EH (cell line): ENCODE data around the gene C19orf73.

Source experiments
- DNase-seq: peaks from one replicate; pipeline ENCODE4 v3.0.0-alpha.2; 2015; ENCODE audit warnings: low read depth

Gene C19orf73

DNA sequence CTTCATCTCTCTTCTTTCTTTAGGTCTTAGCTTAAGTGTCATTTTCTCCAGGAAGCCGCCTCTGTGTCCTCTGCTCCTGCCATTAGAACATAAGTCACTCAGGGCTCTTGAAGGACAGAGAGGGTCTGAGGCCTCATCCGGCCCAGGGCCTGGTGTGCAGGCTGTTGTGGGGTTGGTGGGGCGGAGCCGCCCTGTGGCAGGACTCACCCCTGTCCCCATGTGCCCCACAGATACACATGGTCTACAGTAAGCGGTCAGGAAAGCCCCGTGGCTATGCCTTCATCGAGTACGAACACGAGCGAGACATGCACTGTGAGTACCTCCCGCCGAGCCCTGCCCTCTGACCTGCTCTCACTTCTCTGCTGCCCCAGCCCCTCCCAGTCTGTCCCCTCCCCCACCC is 17.8 kb downstream of the C19orf73 start:
- DNase-seq: no peak

DNA sequence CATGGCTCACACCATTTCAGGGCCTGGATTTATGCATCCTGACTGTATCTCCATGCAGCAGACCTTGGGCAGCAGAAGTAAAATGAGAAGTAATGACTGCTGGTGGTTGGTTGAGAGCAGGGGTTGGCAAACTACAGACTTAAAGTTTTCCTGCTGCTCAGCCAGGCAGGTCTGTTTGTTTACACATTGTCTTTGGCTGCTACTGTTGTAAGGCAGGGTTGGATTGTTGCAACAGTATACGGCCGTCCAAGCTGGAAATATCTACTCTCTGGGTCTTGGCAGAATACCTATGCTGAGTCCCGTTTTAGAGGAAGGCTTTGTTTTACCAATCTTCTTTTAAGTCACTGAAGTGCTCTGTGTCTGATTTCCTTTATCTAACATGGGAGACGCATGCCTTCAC is 20.1 kb downstream of the C19orf73 start:
- no peak for DNase-seq

DNA sequence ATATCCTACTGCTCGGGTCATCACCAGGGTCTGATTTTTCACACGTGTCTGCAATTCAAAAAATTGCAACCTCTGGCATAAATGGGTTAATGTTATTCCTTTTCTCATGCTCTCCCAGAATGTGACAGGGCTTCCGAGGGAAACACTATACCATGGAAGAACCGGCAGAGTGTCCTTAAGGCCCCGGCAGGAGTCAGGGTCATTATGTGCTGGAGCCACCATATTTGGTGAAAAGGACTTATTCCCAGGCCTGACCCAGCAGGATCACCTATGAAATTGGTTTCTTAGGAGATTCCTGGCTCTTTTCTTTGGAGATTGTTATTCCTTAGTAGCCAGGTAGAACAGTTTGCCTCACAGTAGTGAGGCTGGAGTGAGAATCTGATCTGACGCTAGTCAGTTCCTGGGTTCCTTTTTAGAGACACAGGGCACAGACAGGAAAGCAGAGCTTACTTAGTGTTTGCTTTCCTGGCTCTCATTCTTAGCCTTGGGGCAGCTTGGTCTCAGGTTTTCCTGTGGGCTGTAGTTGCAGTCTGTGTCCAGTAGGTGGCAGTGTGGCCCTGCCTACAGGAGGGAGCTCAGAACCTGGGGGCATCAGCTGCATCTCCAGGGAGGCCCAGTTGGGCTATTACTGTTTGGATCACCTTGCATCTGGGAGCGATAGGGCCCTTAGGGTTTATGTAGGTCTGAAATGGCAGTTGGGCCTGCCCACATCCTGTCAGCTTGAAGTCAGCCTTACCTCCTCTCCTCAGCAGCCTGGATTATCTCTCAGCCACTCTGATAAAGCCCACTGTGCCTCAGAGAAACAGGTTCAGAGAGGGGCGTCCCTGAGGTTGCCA is 21.3 kb downstream of the C19orf73 start:
- peak; percentile 83 for DNase-seq

DNA sequence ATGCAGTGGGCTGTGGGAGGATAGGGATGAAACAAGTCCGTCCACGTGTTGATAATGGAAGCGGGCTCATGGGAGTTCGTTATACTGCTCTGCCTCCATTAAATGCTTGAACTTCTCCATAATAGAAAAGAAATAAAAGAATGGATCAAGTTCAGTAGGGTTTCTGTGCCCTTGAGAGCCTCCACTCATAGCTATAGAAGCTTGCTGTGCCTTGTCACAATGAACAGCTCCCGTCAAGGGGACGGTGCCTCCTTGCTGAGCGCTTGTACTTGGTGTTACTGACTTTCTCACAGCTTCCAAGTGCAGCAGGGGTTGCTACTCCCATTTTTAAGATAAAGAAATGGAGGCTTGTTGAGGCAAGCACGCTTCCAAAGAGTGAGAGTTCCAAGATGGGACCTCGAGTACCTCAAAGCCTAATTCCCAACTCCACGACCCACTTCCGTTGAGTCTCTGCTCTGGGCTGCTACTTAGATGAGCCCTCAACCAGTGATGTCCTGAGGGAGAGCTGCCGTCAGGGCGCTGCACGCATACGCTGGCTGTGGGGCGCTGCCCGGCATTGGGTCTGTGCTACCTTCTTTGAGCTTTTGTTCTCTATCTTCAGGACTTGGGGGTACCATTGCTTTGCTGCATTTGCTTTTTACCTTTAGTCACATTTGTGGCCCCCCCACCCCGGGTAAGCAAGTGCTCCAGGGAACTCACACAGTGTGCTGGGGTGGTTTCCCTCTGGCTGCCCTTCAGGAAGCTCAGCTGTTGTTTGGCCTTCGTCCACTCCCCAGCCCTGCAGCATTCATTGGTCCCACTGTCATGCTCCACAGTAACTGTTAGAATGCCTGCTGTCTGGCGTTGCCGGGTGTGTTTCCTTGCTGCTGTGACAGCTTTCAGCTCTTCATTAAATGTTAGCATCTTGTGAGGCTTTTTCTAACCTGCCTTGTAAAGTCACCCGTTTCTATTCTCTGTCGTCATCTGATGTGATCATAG is 24.1 kb downstream of the C19orf73 start:
- no peak for DNase-seq

DNA sequence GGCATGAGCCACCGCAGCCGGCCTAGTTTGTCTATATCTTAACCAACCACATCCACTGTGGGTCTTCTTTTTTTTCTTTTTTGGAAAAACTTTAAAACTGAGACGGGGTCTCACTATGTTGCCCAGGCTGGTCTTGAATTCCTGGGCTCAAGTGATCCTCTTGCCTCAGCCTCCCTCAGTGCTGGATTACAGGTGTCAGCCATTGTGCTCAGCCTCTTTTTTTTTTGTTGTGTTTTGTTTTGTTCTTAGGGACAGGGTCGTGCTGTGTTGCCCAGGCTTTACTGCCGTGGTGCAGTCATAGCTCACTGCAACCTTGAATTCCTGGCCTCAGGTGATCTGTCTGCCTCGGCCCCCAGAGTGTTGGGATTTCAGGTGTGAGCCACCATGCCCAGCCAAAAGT is 26.3 kb downstream of the C19orf73 start:
- no peak for DNase-seq

DNA sequence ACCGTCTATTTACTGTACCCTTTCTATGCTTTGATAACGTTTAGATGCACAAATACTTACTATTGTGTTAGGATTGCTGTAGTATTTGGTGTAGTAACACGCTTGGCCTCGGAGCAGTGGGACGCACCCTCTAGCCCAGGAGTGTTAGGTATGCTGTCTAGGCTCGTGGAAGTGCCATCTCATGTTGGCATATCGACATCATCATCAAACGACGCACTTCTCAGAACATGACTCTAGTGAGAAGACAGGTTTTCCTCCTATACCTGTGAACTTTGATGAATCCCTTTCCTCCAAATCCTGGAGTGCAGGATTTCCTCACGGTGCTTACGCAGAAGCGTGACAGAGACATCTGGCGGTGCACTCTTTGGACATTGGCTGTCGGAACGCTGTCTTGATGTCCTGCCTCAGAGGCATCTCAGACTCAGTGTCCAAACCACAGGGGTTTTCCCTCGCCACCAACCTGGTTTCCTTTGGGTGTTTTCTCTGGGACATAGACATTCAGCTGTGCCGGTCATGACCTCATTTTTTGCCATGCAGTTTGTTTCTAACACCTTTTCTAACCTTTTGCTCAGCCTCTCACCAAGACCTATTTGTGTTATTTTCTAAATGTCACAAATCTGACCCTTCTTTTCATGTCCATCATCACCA is 27.4 kb downstream of the C19orf73 start:
- no peak for DNase-seq

DNA sequence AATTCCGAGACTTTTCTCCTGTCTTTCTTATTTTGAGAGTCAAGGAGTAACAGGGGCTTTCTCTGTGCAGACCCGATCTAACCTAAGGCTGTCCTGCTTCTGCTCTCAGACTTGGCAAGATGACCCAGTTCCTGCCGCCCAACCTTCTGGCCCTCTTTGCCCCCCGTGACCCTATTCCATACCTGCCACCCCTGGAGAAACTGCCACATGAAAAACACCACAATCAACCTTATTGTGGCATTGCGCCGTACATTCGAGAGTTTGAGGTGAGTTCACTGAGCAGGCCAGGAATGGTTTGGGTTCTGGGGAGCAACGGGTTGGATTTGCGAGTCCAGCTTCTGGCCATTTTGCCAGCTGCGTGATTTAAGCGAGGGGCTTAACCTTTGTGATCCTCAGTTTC is 32.6 kb downstream of the C19orf73 start:
- DNase-seq: no peak

DNA sequence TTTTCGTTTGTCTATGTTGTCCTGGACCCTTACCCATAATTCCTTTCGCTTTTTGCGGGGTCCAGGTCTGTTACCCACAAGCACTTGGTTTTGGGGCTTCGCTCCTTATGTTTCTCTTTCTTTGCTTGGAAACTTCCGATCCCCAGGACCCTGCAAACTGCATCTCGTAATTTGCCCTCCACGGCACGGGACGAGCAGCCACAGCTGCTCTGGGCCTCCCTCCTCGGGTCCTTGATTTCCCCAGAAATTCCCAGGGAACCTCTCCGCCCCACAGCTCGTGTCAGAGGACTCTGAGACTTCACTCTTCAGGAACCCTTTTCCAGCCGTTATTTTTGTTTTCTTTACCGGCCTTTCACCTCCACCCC is 33.1 kb downstream of the C19orf73 start:
- no peak for DNase-seq

DNA sequence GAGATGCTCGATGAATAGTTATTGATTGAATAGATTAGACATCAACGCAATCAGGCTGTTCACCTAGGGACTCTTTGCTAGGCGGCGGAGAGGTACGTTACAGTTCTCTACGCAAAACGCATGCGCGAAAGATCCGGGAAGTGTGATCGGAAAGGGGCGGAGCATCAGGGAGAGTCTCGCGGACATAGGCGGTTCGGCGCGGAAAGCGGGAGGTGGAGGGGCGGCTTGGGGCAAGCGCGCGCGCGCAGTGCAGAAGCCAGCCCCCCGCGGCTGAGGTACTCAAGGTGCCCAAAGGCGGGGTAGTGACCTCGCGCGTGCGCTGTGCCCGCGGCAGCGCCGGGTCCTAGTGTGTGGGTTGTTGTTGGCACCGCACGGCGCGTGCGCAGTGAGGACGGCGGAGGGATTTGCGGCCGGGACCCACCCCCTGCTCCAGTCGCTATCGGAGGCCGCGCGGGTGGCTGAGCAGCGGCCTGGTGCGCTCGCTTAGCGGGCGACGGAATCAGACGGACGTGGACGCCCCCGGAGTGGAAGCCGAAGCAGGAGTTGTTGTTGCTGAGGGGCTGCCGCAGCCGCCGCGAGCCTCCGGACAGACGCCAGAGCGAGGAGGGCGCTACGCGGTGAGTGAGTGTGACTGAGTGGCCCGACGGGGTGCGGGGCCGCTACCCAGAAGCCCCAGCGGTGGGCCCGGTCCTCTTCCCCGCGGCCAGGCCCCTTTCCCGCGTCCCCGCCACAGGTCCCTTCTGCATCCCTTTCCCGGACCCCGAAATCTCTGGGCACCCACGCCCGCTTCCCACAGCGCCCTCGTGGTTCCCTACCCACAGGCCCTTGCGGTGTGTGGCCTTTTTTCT is 33.7 kb downstream of the C19orf73 start, which contains the start of gene SNRNP70:
Gene SNRNP70 (plus strand): TSS at position 432 of the 848 bp plus-strand sequence. CDS start 964 bp downstream, outside the sequence.
- peak; percentile 99 for DNase-seq

DNA sequence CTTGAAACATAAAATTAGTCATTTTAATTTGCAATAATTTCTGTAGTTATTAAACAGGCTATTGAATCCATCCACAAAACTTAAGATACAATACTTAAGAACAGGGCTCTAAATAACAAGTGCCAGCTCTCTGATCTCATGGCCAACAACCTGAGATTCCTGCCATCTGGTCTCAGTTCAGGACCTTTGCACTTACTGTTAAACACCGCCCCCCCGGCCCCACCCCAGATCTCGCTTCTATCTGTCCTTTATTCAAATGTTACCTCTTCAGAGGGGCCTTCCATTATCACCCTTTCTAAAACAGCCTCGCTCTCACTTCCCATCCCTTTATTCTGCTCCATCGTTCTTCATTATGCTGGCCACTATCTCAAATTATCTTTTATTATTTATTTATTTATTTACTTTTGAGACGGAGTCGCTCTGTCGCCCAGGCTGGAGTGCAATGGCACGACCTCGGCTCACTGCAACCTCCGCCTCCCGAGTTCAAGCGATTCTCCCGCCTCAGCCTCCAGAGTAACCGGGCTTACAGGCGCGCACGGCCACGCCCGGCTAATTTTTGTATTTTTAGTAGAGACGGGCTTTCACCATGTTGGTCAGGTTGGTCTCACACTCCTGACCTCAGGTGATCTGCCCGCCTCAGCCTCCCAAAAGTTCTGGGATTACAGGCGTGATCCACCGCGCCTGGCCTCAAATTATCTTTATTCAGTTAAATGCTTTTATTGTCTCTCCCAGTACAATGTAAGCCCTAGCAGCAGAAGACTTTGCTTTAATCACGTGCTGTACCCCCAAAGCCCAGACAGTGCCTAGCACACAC is 34.5 kb downstream of the C19orf73 start:
- no peak for DNase-seq

DNA sequence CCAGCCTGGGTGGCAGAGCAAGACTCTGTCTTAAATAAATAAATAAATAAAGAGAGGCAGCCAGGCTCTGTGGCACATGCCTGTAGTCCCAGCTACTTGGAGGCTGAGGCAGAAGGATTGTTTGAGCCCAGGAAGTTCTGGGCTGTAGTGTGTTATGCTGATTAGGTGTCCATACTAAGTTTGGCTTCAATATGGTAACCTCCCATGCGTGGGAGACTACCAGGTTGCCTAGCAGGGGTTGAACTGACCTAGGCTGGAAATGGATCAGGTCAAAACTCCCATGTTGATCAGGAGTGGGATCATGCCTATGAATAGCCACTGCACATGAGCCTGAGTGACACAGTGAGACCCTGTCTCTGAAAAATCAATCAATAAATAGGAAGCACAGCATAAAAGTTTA is 37.7 kb downstream of the C19orf73 start:
- no peak for DNase-seq

DNA sequence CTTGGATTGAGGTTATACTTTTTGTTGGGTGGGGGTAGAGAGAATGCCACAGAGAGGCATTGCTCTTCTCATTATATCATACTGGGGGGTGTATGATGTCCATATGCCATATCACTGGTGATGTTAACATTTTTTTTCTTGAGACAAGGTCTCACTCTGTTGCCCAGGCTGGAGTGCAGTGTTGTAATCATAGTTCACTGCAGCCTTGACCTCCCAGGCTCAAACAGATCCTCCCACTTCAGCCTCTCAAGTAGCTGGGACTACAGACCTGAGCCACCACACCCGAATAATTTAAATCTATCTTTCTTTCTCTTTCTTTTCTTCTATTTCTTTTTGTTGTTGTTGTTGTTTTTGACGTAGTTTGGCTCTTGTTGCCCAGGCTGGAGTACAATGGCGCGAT is 38.6 kb downstream of the C19orf73 start:
- no peak for DNase-seq

DNA sequence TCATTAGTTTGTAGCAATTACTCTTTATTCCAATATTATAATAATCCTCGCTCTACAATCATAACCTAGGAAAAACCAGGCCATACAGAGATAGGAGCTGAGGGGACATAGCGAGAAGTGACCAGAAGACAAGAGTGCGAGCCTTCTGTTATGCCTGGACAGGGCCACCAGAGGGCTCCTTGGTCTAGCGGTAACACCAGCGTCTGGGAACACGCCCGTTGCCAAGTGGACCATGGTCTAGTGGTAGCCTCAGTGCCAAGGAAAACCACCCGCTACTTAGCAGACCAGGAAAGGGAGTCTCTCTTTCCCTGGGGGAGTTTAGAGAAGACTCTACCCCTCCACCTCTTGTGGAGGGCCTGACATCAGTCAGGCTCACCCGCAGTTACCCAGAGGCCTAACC is 44.1 kb downstream of the C19orf73 start:
- DNase-seq: peak; percentile 70

DNA sequence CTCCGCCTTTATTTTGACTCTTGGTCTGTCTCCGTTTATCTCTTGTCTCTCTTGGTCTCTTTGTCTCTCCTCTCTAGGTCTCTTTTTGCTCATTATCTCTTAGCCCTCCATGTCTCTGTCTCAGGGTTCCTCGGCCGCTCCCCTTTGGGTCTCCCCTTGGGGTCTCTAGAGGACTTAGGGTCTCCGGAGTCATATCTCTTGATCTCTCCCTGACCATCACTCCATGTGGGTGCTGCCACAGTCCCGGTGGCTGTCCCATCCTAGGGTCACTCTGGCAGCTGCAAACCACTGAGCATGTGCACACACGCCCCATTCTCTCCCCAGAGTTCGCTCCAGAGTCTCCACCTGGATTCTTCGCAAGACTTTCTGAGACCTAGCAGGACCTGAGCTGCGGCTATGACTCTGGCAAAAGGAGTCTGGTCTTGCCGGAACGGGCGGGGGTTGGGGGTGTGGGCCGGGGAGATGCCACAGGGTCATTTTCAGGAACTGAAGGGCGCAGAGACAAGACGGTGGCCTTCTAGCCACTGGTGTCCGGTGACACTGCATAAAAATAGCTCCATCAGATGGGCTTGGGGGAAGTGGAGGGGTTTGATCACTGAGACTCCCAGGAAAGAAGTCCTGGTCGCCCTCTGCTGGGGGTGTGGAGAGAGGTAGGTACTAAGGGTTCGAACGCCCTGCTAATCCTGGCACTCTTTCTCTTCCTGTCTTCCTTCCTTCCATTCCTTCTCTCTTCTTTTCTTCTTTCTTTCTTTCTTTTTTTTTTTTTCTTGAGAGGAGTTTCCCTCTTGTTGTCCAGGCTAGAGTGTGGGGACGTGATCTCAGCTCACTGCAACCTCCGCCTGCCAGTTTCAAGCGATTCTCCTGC is 45.2 kb downstream of the C19orf73 start:
- peak; percentile 46 for DNase-seq

DNA sequence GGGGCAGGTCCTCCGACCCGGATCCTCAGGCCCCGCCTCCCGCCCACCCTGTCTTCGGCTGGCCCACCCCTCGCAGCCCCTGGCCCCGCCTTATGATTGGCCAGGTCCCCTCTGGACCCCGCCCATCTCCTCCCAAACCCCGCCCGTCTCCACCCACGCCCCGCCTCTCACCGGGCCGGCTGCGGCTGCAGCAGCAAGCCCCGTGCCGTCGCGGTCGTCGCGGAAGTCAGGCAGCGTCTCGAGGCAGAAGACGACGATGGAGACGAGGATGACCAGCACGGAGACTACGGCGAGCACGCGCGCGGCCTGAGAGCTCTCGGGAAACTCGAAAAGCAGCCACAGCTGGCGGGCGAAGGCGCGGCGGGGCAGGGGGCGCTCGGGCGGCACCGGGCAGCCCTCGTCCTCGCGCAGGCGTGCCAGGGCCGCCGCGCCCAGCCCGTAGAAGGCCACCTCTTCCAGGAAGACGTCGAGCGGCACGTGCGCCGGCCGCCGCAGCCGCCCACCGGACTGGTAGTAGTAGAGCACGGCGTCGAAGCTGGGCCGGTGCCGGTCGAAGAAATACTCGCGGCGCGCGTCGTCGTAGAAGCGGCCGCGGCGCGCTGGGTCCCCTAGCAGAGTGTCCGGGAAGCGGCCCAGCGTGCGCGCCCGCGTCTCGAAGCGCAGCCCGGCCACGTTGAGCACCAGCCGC is 46.9 kb downstream of the C19orf73 start:
- no peak for DNase-seq

DNA sequence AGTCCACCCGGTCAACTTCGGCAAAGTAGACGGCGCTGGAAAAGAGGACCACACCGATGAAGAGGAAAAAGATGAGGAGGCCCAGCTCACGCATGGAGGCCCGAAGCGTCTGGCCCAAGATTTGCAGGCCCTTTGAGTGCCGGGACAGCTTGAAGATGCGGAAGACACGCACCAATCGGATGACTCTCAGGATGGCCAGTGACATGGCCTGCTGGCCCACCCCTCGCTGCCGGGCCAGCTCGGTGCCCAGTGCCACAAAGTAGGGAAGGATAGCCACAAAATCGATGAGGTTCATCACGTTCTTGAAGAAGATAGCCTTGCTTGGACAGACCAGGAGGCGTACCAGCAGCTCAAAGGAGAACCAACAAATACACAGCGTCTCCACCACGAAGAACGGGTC is 48.5 kb downstream of the C19orf73 start:
- no peak for DNase-seq

DNA sequence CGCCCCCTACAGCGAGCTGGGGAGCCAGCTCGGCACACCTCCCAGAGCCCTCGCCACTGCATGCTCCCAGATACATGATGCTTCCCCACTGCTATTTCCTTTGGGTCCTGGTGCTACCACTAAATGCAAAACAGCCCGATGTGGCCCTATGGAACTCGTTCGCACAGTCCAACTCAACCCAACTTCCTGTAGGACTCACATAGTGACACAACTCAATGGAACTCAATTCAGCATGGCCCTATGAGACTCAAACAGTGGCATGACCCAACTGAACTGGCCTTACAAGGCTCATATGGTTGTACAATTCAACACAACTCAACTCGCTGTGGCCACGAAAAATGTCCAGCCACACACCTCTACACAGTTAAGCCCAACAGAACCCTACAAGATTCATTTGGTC is 49.9 kb downstream of the C19orf73 start:
- no peak for DNase-seq
